ENCODE results near the gene ZCCHC7.

Gene ZCCHC7

GRCh38 chr9:37309136-37309535, 188.8 kb downstream of the ZCCHC7 start:
- H3K27ac ChIP-seq (ENCODE audit: low read depth, low read length) = no peak overlapping the region
- H3K9ac ChIP-seq (ENCODE audit: low read length) = no peak overlapping the region
- peaks cover 8% of the 10 kb centered on the region for H3K36me3 ChIP-seq (ENCODE audit: insufficient read depth, low read length)
- no peak overlapping the region for H3K4me3 ChIP-seq (ENCODE audit: low read depth in 1 of 2, low read length in 2 of 2)
- no peaks in the 10 kb centered on the region for H3K27me3 ChIP-seq (ENCODE audit: control insufficient read depth in 1 of 2, insufficient read depth in 2 of 2, low read length in 2 of 2)
- H3K4me1 ChIP-seq (ENCODE audit: insufficient read depth, low read length) = no peaks in the 10 kb centered on the region
- no peaks in the 10 kb centered on the region for H3K9me3 ChIP-seq (ENCODE audit: low read length)

DNA sequence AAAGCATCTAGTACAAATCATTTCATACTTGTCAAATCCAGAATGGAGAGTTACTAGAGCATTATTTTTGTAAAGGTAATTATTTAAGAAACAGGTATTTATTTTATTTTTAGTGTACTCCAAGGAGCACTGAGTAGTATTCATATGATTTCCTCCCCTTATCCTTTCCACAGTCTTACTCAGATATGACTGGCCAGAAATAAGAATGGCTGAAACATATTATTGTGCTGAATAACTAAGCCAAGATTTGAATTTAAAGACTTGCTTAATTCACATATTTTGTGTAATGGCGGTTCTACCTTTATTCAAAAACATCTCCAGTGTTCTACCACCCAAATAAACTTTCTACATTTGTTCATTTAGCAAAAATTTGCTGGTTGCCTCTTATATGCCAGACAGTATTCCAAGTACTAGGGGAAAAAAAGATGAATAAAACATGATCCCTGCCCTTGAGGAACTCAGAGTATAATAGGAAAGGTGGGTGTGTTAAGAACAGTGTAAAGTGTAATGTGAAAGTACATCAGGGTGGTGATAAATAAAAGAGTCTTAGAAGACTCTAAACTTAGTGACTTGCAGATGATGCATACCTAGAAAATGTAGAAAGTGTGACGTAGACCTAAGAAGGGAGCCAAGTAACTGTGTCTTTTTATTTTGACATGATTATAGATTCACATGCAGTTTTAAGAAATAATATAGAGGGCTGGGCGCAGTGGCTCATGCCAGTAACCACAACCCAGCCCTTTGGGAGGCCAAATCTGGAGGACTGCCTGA, 191.7 kb downstream of the ZCCHC7 start:
- Histone ChIP-seq H3K36me3 (ENCODE audit: insufficient read depth, low read length) (no peaks in the 10 kb centered on the region), H3K9me3 (ENCODE audit: low read length) (no peaks in the 10 kb centered on the region), H3K9ac (ENCODE audit: low read length) (no peak overlapping the region), H3K4me3 (ENCODE audit: low read depth in 1 of 2, low read length in 2 of 2) (no peak overlapping the region), H3K27me3 (ENCODE audit: control insufficient read depth in 1 of 2, insufficient read depth in 2 of 2, low read length in 2 of 2) (no peaks in the 10 kb centered on the region), H3K4me1 (ENCODE audit: insufficient read depth, low read length) (no peaks in the 10 kb centered on the region), H3K27ac (ENCODE audit: low read depth, low read length) (no peak overlapping the region)

GRCh38 chr9:37324261-37324683, 203.9 kb downstream of the ZCCHC7 start:
- H3K36me3 ChIP-seq (ENCODE audit: insufficient read depth, low read length) = no peaks in the 10 kb centered on the region
- no peaks in the 10 kb centered on the region for H3K9me3 ChIP-seq (ENCODE audit: low read length)
- H3K27ac ChIP-seq (ENCODE audit: low read depth, low read length) = no peak overlapping the region
- H3K27me3 ChIP-seq (ENCODE audit: control insufficient read depth in 1 of 2, insufficient read depth in 2 of 2, low read length in 2 of 2) = no peaks in the 10 kb centered on the region
- no peaks in the 10 kb centered on the region for H3K4me1 ChIP-seq (ENCODE audit: insufficient read depth, low read length)
- no peak overlapping the region for H3K4me3 ChIP-seq (ENCODE audit: low read depth in 1 of 2, low read length in 2 of 2)
- H3K9ac ChIP-seq (ENCODE audit: low read length) = no peak overlapping the region

- Histone ChIP-seq H3K27me3 (ENCODE audit: control insufficient read depth in 1 of 2, insufficient read depth in 2 of 2, low read length in 2 of 2) (no peaks in the 10 kb centered on the region), H3K4me3 (ENCODE audit: low read depth in 1 of 2, low read length in 2 of 2) (no peak overlapping the region), H3K9ac (ENCODE audit: low read length) (no peak overlapping the region), H3K36me3 (ENCODE audit: insufficient read depth, low read length) (no peaks in the 10 kb centered on the region), H3K9me3 (ENCODE audit: low read length) (no peaks in the 10 kb centered on the region), H3K27ac (ENCODE audit: low read depth, low read length) (no peak overlapping the region), H3K4me1 (ENCODE audit: insufficient read depth, low read length) (no peaks in the 10 kb centered on the region)
These were observed 204.5 kb downstream of the ZCCHC7 start for GRCh38 chr9:37324691-37325490.

- Histone ChIP-seq H3K27ac (ENCODE audit: low read depth, low read length) (no peak overlapping the region), H3K4me1 (ENCODE audit: insufficient read depth, low read length) (no peaks in the 10 kb centered on the region)
These were observed 205.4 kb downstream of the ZCCHC7 start for GRCh38 chr9:37325778-37326177.

DNA sequence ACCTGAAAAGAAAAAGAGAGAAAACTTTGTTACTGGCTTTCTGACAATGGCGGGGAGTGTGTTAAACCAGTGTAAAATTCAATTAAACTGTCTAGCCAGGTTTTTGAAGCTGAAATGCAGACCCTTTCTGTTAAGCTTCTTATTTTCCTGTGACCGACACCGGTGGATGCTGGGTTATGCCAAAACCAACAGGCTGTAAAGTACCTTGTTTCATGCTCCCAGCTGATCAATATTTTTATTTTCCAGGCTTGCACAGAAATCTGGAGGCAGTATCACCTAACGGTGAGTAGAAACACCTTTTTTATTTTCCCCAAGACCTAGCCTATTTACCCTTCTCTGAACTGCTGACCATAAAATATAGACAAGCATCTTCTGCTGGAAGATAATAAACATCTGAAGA, 207.2 kb downstream of the ZCCHC7 start:
- Histone ChIP-seq H3K9me3 (ENCODE audit: low read length) (no peaks in the 10 kb centered on the region), H3K36me3 (ENCODE audit: insufficient read depth, low read length) (no peaks in the 10 kb centered on the region), H3K4me3 (ENCODE audit: low read depth in 1 of 2, low read length in 2 of 2) (no peak overlapping the region), H3K27me3 (ENCODE audit: control insufficient read depth in 1 of 2, insufficient read depth in 2 of 2, low read length in 2 of 2) (no peaks in the 10 kb centered on the region), H3K4me1 (ENCODE audit: insufficient read depth, low read length) (no peaks in the 10 kb centered on the region), H3K9ac (ENCODE audit: low read length) (no peak overlapping the region), H3K27ac (ENCODE audit: low read depth, low read length) (no peak overlapping the region)

More at GRCh38 chr9:37325778-37326177, 205.4 kb downstream of the ZCCHC7 start:
- no peaks in the 10 kb centered on the region for H3K27me3 ChIP-seq (ENCODE audit: control insufficient read depth in 1 of 2, insufficient read depth in 2 of 2, low read length in 2 of 2)
- no peaks in the 10 kb centered on the region for H3K36me3 ChIP-seq (ENCODE audit: insufficient read depth, low read length)
- no peak overlapping the region for H3K4me3 ChIP-seq (ENCODE audit: low read depth in 1 of 2, low read length in 2 of 2)
- H3K9me3 ChIP-seq (ENCODE audit: low read length) = no peaks in the 10 kb centered on the region
- H3K9ac ChIP-seq (ENCODE audit: low read length) = no peak overlapping the region

DNA sequence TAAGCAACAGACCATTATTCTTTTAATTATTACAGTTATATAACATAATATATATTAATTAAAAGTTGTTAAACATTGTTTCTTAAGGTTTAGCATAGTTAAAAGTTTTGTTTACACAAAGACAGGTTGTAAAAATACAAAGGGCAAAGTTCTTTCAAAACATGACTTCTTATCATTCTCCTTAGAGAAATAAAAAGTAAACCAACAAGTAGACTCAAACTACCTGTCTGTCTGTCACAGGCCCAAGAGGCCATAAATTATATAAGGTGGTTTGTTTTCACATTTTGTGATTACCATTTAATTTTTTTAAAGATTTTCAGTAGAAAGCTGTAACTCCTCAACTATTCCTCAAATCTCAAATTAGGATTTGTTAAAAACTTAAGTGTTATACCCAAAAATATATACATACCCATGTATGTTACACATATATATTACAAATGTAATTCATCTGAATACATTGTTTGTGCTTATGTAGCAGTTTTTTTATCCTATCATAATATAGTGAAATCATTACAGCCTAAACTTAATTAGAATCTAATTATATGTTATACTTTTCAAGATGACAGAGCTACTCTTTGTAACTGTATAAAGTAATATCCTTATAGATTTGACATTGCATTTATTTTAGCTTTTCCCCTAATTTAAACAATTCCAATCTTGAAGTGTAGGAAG, 208.3 kb downstream of the ZCCHC7 start:
- Histone ChIP-seq H3K4me3 (ENCODE audit: low read depth in 1 of 2, low read length in 2 of 2) (no peak overlapping the region), H3K27me3 (ENCODE audit: control insufficient read depth in 1 of 2, insufficient read depth in 2 of 2, low read length in 2 of 2) (no peaks in the 10 kb centered on the region), H3K27ac (ENCODE audit: low read depth, low read length) (no peak overlapping the region), H3K36me3 (ENCODE audit: insufficient read depth, low read length) (no peaks in the 10 kb centered on the region), H3K9ac (ENCODE audit: low read length) (no peak overlapping the region), H3K4me1 (ENCODE audit: insufficient read depth, low read length) (no peaks in the 10 kb centered on the region), H3K9me3 (ENCODE audit: low read length) (no peaks in the 10 kb centered on the region)

DNA sequence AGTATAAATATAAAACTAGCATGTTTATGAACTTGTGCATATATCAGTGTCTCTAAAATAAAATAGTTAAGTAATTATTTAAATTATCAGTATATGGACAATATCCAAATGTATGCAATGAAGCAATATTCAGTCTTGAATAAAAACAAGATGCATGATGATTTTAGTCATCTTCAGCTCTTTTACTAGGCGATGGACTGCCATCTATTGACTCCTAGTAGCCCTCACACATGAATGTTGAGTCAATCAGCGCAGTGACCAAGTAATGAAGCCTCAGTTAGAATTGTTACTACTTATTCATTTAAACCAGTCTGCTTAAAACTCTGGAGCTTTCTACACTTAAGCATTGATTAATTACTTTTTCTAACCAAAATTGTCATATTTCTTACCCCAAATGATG, 209.2 kb downstream of the ZCCHC7 start:
- Histone ChIP-seq H3K9me3 (ENCODE audit: low read length) (no peaks in the 10 kb centered on the region), H3K4me3 (ENCODE audit: low read depth in 1 of 2, low read length in 2 of 2) (no peak overlapping the region), H3K9ac (ENCODE audit: low read length) (no peak overlapping the region), H3K4me1 (ENCODE audit: insufficient read depth, low read length) (no peaks in the 10 kb centered on the region), H3K27me3 (ENCODE audit: control insufficient read depth in 1 of 2, insufficient read depth in 2 of 2, low read length in 2 of 2) (no peaks in the 10 kb centered on the region), H3K27ac (ENCODE audit: low read depth, low read length) (no peak overlapping the region), H3K36me3 (ENCODE audit: insufficient read depth, low read length) (no peaks in the 10 kb centered on the region)

DNA sequence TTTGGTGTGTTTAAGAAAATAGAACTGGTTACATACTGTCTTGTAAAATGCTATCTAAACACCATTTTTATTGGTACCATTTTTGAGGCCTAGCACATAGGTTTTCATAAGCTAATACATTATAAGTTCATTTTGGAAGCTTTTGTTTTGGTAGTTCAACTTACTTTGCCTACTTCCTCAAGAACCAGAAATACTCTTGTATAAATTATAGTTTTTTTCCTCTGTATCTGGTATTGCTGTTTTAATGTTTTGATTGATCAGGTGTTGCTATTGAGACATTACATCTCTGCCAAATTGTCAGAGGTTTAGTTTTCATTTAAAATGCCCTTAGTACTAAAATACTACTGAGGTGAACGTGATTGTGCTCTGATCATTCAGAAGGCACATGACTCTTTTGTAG, 211.5 kb downstream of the ZCCHC7 start:
- no peaks in the 10 kb centered on the region for H3K36me3 ChIP-seq (ENCODE audit: insufficient read depth, low read length)
- no peaks in the 10 kb centered on the region for H3K27me3 ChIP-seq (ENCODE audit: control insufficient read depth in 1 of 2, insufficient read depth in 2 of 2, low read length in 2 of 2)
- no peak overlapping the region for H3K27ac ChIP-seq (ENCODE audit: low read depth, low read length)
- no peak overlapping the region for H3K4me3 ChIP-seq (ENCODE audit: low read depth in 1 of 2, low read length in 2 of 2)
- H3K9me3 ChIP-seq (ENCODE audit: low read length) = no peaks in the 10 kb centered on the region
- H3K4me1 ChIP-seq (ENCODE audit: insufficient read depth, low read length) = no peaks in the 10 kb centered on the region
- H3K9ac ChIP-seq (ENCODE audit: low read length) = no peak overlapping the region

DNA sequence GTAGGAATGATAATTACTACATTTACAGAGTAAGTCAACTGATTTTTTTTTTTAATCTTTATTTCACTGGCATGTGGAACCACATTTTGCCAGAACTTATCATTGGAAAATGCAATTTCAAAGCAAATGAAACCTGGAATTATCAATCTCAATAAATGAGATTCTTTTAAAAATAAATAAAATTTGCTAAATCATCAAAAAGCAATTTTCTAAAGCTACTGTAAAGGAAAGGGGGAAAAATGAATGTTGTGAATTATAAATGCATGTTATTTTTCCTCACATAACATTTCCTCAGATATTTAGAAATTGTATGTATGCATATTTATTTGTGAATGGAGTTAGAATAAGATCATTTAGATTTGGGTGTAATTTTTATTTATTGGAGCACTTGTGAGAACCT, 212.2 kb downstream of the ZCCHC7 start:
- no peaks in the 10 kb centered on the region for H3K27me3 ChIP-seq (ENCODE audit: control insufficient read depth in 1 of 2, insufficient read depth in 2 of 2, low read length in 2 of 2)
- no peak overlapping the region for H3K4me3 ChIP-seq (ENCODE audit: low read depth in 1 of 2, low read length in 2 of 2)
- no peak overlapping the region for H3K27ac ChIP-seq (ENCODE audit: low read depth, low read length)
- H3K9ac ChIP-seq (ENCODE audit: low read length) = no peak overlapping the region
- no peaks in the 10 kb centered on the region for H3K36me3 ChIP-seq (ENCODE audit: insufficient read depth, low read length)
- H3K9me3 ChIP-seq (ENCODE audit: low read length) = no peaks in the 10 kb centered on the region
- H3K4me1 ChIP-seq (ENCODE audit: insufficient read depth, low read length) = no peaks in the 10 kb centered on the region

DNA sequence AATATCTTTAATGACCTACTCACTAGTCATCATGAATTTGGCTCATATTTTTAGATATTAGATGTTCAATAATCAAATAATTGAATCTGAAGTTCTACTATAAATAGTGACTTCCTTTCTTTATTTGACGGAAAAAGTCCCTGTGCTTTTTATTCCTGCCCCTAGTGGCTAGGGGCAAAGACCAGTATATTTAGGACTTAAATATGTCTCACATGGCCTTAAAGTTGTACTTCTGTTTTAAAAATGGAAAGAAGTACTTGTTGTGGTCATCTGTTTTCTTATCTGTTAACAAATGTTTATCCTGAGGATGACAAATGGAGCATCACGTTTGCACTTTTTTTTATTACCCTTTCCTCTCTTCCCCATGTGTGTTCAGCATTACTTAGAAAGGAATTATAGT, 212.9 kb downstream of the ZCCHC7 start:
- Histone ChIP-seq H3K36me3 (ENCODE audit: insufficient read depth, low read length) (no peaks in the 10 kb centered on the region), H3K4me1 (ENCODE audit: insufficient read depth, low read length) (no peaks in the 10 kb centered on the region), H3K27ac (ENCODE audit: low read depth, low read length) (no peak overlapping the region), H3K4me3 (ENCODE audit: low read depth in 1 of 2, low read length in 2 of 2) (no peak overlapping the region), H3K27me3 (ENCODE audit: control insufficient read depth in 1 of 2, insufficient read depth in 2 of 2, low read length in 2 of 2) (no peaks in the 10 kb centered on the region), H3K9ac (ENCODE audit: low read length) (no peak overlapping the region), H3K9me3 (ENCODE audit: low read length) (no peaks in the 10 kb centered on the region)
